Testis (tissue), 2 donors: ENCODE data around the gene TBC1D22A.

Experiments
- CTCF ChIP-seq, 3 experiments: fragments of 450-650 bp in 2 of 3; fragments of 200-600 bp in 1 of 3; sonication (generic) in 1 of 3; IDR thresholded peaks; one replicate each; pipeline ENCODE4 v1.5.1; 2016 to 2019; ENCODE audit warnings: antibody characterized with exemption in 3 of 3, mild to moderate bottlenecking in 2 of 3, moderate library complexity in 1 of 3
- POLR2A ChIP-seq: fragments of 450-650 bp; IDR thresholded peaks from one replicate; pipeline ENCODE4 v1.6.1; 2017; ENCODE audit warnings: antibody characterized with exemption, mild to moderate bottlenecking, moderate library complexity

- TF ChIP-seq CTCF (IDR thresholded peaks at IDR 0.05) (no peak), POLR2A (no peak)
Measured at GRCh38 chr22:46794067-46794466, 31.6 kb downstream of the TBC1D22A start.
